ENCODE data around the gene RAB40B. TPM values are rescaled to one million over a fixed set of nuclear protein-coding genes. Genes with fewer than 3 reads are reported as not detected.
"Not testable (repeated sequence)": the region's sequence is repeated elsewhere in the genome, so short reads cannot be mapped to it uniquely, and the experiment has no call there.

RAB40B gene
- polyA plus RNA-seq, 3 donors from 2014 or later = 3.1 to 4.4 (median 3.9) TPM

DNA sequence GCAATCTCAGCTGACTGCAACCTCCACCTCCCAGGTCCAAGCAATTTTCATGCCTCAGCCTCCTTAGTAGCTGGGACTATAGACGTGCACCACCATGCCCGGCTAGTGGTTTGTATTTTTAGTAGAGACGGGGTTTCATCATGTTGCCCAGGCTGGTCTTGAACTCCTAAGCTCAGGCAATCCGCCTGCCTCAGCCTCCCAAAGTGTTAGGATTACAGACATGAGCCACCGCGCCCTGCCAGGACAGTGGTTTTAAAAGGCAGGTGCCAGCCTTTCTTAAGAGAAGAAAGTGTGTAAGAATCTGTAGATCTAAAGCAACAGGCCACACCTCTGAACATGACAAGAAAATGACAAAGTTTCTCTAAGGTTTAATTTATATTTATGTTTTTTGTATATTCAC lies 43.9 kb downstream of the RAB40B start:
- H3K27ac Mint-ChIP-seq; DNase-seq; H3K4me3 Mint-ChIP-seq; H3K9me3 Mint-ChIP-seq; H3K27me3 Mint-ChIP-seq (ENCODE audit: low read depth in 3 of 3); H3K36me3 Mint-ChIP-seq; H3K4me1 Mint-ChIP-seq: not testable (repeated sequence)

DNA sequence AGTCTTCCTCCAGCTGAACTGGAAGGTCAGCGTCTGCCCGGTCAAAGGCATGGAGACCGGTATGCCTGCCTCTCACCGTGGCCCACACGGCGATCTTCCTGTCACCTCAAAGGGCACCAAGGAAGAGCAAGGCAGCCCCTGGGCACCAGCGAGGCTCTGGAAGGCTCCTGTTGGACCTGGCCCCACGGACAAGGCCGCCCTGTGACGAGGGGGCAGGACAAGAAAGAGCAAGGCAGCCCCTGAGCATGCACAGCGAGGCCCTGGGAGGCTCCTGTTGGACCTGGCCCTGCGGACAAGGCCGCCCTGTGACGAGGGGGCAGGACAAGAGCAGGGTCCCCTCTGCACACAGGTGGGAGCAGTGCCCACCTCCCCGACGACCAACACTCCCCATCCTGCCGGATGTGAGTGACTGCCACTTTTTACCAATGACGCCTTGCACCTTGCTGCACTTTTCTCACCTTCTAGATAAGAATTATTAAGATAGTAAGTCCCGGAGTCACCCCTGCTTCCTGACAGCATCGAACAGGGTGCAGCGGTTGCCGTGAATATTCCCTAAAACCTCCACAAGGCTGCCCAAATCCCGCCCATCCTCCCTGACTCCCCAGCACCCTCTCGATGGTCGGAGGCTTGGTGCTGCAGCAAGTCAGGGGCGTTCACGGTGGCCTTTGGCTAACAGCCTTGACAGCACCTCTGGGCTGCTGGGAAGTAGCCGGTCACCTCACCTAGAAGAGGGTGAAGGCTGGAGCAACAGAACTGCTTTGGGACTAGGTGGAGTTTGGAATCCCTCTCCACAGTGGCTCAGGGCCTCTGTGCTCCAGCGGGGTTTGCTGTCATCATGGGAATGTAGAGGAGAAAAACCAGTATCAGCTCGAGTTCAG lies 44.6 kb downstream of the RAB40B start:
- H3K4me1 Mint-ChIP-seq = no peaks in the 10 kb centered on the region
- no peaks in the 10 kb centered on the region for H3K9me3 Mint-ChIP-seq
- H3K36me3 Mint-ChIP-seq = peaks cover 5 to 8% (median 8%) of the 10 kb centered on the region in 3 donors
- H3K4me3 Mint-ChIP-seq = no peak overlapping the region
- H3K27ac Mint-ChIP-seq = no peak overlapping the region
- H3K27me3 Mint-ChIP-seq (ENCODE audit: low read depth in 3 of 3) = peaks cover 0 to 6% (median 2%) of the 10 kb centered on the region in 3 donors
- DNase-seq = no peak

DNA sequence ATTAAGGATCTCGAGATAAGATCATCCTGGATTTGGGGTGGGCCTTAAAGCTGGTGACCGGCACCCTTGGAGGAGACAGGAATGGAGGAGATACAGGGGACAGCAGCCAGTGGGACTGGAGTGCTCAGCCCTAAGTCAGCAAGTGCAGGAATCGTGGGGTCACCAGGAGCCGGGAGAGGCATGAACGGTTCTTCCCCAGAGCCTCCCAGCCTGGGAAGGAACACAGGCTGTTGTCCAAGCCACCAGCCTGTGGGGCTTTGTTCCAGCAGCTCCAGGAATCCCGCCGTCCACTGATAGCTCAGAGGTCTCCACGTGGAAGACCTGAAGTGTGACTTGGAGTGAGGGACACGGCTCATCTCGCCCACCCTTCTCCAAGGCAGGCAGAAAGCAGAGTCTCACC lies 47.8 kb downstream of the RAB40B start:
- peaks cover 14% of the 10 kb centered on the region in 2 donors for H3K4me1 Mint-ChIP-seq
- no peaks in the 10 kb centered on the region for H3K36me3 Mint-ChIP-seq
- H3K27me3 Mint-ChIP-seq (ENCODE audit: low read depth in 3 of 3) = peaks cover 4 to 15% (median 6%) of the 10 kb centered on the region in 3 donors
- peak overlapping the region in 1 of 6 donors; percentile 58 for H3K27ac Mint-ChIP-seq
- no peak overlapping the region for H3K4me3 Mint-ChIP-seq
- H3K9me3 Mint-ChIP-seq = no peaks in the 10 kb centered on the region
- DNase-seq = no peak

DNA sequence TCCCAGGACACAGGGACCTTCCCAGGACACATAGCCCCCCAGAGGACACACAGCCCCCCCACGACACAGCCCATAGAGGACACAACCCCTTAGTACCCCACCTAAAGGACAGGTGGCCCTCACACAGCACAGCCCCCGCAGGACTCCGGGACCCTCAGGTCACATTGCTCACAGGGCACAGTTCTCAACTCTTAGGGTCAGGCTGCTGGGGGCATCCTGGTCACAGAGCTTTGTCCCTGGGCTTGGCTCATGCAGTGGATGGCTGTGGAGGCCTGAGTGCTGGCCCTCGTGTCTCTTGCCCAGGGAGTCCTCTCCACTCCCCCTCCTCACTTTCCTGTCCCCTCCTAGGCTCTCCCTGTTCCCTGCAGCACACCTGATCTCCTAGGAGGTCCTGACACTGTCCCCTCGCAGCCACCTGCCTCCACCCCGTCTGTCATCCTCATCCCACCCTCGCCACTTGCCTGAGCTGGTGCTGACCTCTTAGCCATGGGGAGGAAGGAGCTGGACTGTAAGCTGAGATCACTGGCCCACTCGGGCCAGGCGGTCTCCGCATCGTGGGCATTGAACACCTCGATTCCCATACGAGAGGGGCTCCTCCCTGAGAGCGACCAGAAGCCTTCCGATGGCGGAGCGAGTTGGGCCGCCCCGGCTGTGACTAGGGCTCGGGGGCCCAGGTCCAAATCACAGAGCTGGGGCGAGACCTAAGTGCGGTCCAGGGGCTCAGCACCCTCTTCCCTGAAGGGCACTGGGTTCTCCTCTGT lies 48.8 kb downstream of the RAB40B start:
- no peak for DNase-seq
- Mint-ChIP-seq H3K4me3 (peak overlapping the region in 4 of 5 donors; percentile 23 to 68 (median 44)), H3K36me3 (no peaks in the 10 kb centered on the region), H3K4me1 (peaks cover 20% of the 10 kb centered on the region in 2 donors), H3K27ac (peak overlapping the region in 4 of 6 donors; percentile 48 to 86 (median 68)), H3K9me3 (no peaks in the 10 kb centered on the region), H3K27me3 (ENCODE audit: low read depth in 3 of 3) (peaks cover 6 to 16% (median 6%) of the 10 kb centered on the region in 3 donors)

DNA sequence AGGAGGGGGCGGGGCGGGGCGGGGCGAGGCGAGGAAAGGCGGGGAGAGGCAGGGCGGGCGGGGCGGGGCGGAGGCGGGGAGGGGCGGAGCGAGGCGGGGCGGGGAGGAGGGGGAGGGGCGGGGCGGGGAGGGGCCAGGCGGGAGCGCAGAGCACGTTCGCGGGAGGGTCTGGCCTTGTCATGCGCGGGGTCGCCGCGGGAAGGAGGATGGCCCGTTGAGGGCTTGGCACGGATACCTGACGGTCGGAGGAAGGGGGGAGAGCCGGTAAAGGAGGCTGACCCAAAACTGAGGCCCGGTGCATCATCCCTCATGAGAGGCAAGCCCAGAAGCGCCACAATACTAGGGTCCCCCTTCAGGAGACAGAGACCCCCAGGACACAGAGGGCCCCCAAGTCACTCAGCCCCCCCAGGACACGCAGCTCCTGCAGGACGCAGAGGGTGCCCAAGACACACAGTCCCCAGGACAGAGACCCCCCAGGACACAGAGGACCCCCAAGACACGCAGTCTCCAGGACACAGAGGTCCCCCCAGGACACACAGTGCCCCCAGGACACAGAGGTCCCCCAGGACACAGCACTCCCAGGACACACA lies 49.7 kb downstream of the RAB40B start:
- DNase-seq = peak in 1 of 3 donors; percentile 35
- no peaks in the 10 kb centered on the region for H3K9me3 Mint-ChIP-seq
- H3K36me3 Mint-ChIP-seq = peaks cover 0 to 4% (median 0%) of the 10 kb centered on the region in 3 donors
- H3K4me3 Mint-ChIP-seq = peak overlapping the region in 3 of 5 donors; percentile 50 to 67 (median 56)
- H3K27ac Mint-ChIP-seq = peak overlapping the region in 3 of 6 donors; percentile 31 to 86 (median 73)
- H3K27me3 Mint-ChIP-seq (ENCODE audit: low read depth in 3 of 3) = peaks cover 6 to 16% (median 6%) of the 10 kb centered on the region in 3 donors
- peaks cover 21 to 24% of the 10 kb centered on the region in 2 donors for H3K4me1 Mint-ChIP-seq

DNA sequence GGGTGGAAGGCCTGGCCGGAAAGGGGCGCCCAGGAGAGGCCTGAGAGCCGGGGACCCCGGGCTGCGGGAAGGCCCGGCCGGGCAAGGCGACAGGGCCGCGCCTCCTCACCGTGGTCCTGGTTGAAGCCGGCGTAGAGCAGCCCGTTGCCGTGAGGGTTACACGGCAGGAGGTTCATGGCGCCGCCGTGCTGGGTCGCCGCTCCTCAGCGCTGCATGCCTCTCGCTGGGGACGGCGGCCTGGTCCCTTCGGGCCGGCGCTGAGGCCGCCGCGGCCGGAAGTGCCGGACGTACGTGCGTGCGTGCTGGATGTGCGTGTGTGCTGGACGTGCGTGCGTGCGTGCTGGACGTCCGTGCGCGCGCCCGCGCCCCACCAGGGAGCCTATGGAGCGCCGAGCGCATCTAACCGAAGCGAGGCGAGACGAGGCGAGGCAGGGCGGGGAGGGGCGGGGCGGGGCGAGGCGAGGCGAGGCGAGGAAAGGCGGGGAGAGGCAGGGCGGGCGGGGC lies 50.3 kb downstream of the RAB40B start, which contains the start of gene WDR45B:
Gene WDR45B (minus strand): TSS at position 280 of the 504 bp plus-strand sequence. CDS start 104 bp downstream, at position 176.
- Mint-ChIP-seq H3K36me3 (peaks cover 0 to 5% (median 0%) of the 10 kb centered on the region in 3 donors), H3K4me3 (peak within 1 kb of the TSS; percentile 79 to 87 (median 79)), H3K4me1 (peaks cover 22 to 24% of the 10 kb centered on the region in 2 donors), H3K27ac (peak within 1 kb of the TSS; percentile 73 to 89 (median 84)), H3K27me3 (ENCODE audit: low read depth in 3 of 3) (peaks cover 6 to 16% (median 6%) of the 10 kb centered on the region in 3 donors), H3K9me3 (no peaks in the 10 kb centered on the region)
- peak; percentile 90 to 93 (median 91) for DNase-seq

DNA sequence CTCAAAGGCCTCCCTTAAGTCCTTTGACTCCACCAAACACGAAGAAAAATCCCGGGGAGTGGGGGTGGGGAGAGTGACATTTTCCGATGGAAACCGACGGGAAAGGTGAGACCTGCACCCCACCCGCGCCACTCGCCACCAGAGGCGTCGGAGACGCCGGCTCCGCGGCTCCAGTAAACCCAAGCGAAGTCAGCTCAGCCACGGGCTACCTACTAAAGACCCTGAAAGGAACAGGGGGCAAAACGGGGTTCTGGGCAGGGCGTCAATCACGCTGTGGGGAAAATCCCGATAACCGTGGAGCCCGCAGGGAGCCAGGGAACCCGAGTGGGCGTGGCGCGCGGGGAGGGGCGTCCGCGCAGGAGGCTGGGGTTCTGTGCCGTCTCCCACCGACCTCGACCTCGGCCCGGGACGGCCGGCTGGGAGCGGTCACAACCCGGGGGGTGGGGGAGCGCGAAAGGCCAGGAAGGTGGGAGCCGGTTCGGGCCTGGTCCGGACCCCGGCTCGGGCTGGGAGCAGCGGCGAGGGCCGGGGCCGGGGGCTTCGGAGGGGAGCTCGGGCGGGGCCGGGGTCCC lies 50.8 kb downstream of the RAB40B start:
- H3K9me3 Mint-ChIP-seq = no peaks in the 10 kb centered on the region
- peak overlapping the region; percentile 57 to 86 (median 79) for H3K27ac Mint-ChIP-seq
- DNase-seq = peak; percentile 35 to 43 (median 39)
- H3K36me3 Mint-ChIP-seq = peaks cover 0 to 5% (median 1%) of the 10 kb centered on the region in 3 donors
- H3K4me3 Mint-ChIP-seq = peak overlapping the region; percentile 79 to 87 (median 79)
- H3K27me3 Mint-ChIP-seq (ENCODE audit: low read depth in 3 of 3) = peaks cover 6 to 16% (median 6%) of the 10 kb centered on the region in 3 donors
- H3K4me1 Mint-ChIP-seq = peaks cover 22 to 28% of the 10 kb centered on the region in 2 donors

DNA sequence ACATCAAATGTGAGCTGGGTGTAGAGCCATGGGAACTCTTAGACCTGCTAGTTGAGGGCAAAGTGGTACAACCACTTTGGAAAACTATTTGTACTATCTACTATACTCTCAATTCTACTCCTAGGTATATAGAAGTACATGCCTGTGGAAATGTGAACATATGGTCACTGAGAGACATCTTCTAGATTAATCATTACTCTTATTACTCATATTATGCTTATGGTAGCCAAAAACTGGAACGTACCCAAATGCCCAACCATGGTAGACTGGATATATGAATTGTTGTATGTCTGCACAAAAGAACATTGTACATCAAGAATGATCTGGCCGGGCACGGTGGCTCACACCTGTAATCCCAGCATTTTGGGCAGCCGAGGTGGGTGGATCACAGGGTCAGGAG lies 53.0 kb downstream of the RAB40B start:
- H3K27ac Mint-ChIP-seq = peak overlapping the region in 2 of 6 donors; percentile 10 to 25
- peaks cover 6 to 16% (median 6%) of the 10 kb centered on the region in 3 donors for H3K27me3 Mint-ChIP-seq (ENCODE audit: low read depth in 3 of 3)
- H3K9me3 Mint-ChIP-seq = no peaks in the 10 kb centered on the region
- peaks cover 24 to 36% of the 10 kb centered on the region in 2 donors for H3K4me1 Mint-ChIP-seq
- peak overlapping the region; percentile 24 to 79 (median 60) for H3K4me3 Mint-ChIP-seq
- H3K36me3 Mint-ChIP-seq = peaks cover 0 to 7% (median 6%) of the 10 kb centered on the region in 3 donors
- no peak for DNase-seq

DNA sequence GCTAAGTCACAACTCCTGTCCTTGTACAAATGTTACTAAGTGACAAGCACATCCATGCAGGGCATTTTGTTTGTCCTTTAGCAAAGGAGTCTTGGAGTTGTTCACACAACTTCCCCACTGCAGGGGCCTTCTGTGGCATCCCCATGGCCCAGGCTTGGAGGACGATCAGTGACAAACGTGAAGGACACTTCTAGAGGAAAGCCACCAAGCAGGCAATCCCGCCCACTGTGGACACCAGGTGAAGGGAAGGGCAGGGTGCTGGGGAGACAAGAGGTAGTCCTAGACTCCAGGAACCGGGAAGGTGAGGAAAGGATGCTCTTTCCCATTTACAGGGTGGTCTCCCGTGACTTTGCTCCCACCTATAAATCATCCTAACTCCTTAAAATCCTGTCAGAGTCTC lies 54.4 kb downstream of the RAB40B start:
- Mint-ChIP-seq H3K4me1 (peaks cover 35 to 49% of the 10 kb centered on the region in 2 donors), H3K36me3 (peaks cover 0 to 9% (median 8%) of the 10 kb centered on the region in 3 donors), H3K4me3 (peak overlapping the region in 1 of 5 donors; percentile 12), H3K27me3 (ENCODE audit: low read depth in 3 of 3) (peaks cover 5 to 12% (median 6%) of the 10 kb centered on the region in 3 donors), H3K9me3 (no peaks in the 10 kb centered on the region), H3K27ac (no peak overlapping the region)
- no peak for DNase-seq

DNA sequence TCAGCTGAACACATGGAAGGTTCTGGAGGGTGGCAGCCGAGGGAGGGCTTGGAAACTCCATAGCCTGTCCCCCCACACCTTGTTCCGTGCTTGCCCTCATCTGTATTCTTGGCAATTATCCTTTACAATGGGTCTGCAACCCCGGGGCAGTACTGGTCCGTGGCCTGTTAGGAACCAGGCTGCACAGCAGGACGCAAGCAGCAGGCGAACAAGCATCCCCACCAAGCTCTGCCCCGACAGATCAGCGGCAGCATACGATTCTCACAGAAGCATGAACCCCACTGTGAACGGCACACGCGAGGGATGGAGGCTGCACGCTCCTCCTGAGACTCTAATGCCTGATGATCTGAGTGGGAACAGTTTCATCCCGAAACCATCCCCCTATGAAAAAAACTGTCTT lies 56.5 kb downstream of the RAB40B start:
- Mint-ChIP-seq H3K4me3 (no peak overlapping the region), H3K27me3 (ENCODE audit: low read depth in 3 of 3) (peaks cover 3 to 6% (median 4%) of the 10 kb centered on the region in 3 donors), H3K9me3 (no peaks in the 10 kb centered on the region), H3K36me3 (peaks cover 6 to 19% (median 9%) of the 10 kb centered on the region in 3 donors), H3K27ac (no peak overlapping the region), H3K4me1 (peaks cover 39 to 58% of the 10 kb centered on the region in 2 donors)
- DNase-seq = no peak

DNA sequence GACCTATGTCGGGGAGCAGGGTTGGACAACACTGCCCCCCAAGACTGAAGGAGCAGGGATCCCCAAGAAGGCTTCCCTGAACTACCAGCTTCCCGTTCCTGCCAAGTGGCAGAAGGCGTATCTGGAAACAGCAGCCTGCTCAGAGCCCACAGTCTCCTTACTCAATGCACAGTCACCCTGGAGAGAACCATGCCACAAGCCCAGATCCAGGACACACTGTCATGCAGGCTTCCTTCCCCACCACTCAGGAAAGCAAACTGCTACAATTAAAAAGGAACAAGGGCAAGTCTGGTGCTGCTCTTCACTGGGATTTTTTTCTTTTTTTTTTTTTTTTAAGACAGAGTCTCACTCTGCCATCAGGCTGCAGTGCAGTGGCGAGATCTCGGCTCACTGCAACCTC lies 58.5 kb downstream of the RAB40B start:
- H3K27me3 Mint-ChIP-seq (ENCODE audit: low read depth in 3 of 3) = peaks cover 0 to 2% (median 1%) of the 10 kb centered on the region in 3 donors
- H3K9me3 Mint-ChIP-seq = peaks cover 0 to 2% (median 0%) of the 10 kb centered on the region in 6 donors
- peaks cover 28 to 51% of the 10 kb centered on the region in 2 donors for H3K4me1 Mint-ChIP-seq
- no peak for DNase-seq
- H3K4me3 Mint-ChIP-seq = no peak overlapping the region
- H3K36me3 Mint-ChIP-seq = peaks cover 9 to 29% (median 14%) of the 10 kb centered on the region in 3 donors
- no peak overlapping the region for H3K27ac Mint-ChIP-seq

DNA sequence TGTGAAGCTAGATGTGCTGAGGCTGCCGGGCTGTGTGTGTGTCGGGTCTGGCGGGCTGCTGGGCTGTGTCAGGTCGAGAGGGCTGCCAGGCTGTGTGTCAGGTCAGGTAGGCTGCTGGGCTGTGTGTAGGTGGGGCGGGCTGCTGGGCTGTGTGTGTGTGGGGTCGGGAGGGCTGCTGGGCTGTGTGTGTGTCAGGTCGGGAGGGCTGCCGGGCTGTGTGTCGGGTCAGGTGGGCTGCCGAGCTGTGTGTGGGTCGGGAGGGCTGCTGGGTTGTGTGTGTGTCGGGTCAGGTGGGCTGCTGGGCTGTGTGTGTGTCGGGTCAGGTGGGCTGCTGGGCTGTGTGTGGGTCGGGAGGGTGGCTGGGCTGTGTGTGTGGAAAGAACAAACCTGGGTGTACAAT lies 58.9 kb downstream of the RAB40B start:
- no peak for DNase-seq
- no peak overlapping the region for H3K4me3 Mint-ChIP-seq
- peaks cover 0 to 2% (median 1%) of the 10 kb centered on the region in 3 donors for H3K27me3 Mint-ChIP-seq (ENCODE audit: low read depth in 3 of 3)
- H3K27ac Mint-ChIP-seq = no peak overlapping the region
- H3K9me3 Mint-ChIP-seq = peaks cover 0 to 2% (median 0%) of the 10 kb centered on the region in 6 donors
- peaks cover 28 to 55% of the 10 kb centered on the region in 2 donors for H3K4me1 Mint-ChIP-seq
- peaks cover 9 to 29% (median 14%) of the 10 kb centered on the region in 3 donors for H3K36me3 Mint-ChIP-seq
